ENCODE results near the gene FRY.

- TF ChIP-seq POLR2A (conservative IDR thresholded peaks at IDR 0.05) (no peak), ARID3A (IDR thresholded peaks at IDR 0.05; ENCODE audit: borderline replicate concordance, low read depth, low read length) (no peak), CREB1 (IDR thresholded peaks at IDR 0.05) (no peak), CREB1 (CRISPR knock-in tag; IDR thresholded peaks at IDR 0.05) (no peak), POLR2G (IDR thresholded peaks at IDR 0.05; ENCODE audit: low read depth, low read length) (no peak), SIN3A (IDR thresholded peaks at IDR 0.05; ENCODE audit: borderline replicate concordance in 2 of 2, control insufficient read depth in 1 of 2, low read depth in 2 of 2, low read length in 2 of 2) (no peak), MYC (IDR thresholded peaks at IDR 0.05; ENCODE audit: low read depth, low read length) (no peak), MYC (CRISPR knock-in tag; IDR thresholded peaks at IDR 0.05; ENCODE audit: borderline replicate concordance, low read depth) (no peak), ZBTB7A (IDR thresholded peaks at IDR 0.05; ENCODE audit: borderline replicate concordance, control insufficient read depth, low read depth, low read length) (no peak), CHCHD3 (CRISPR knock-in tag; IDR thresholded peaks at IDR 0.05) (no peak), EHMT2 (IDR thresholded peaks at IDR 0.05) (no peak), ELF2 (CRISPR knock-in tag; IDR thresholded peaks at IDR 0.05) (no peak)
Measured at GRCh38 chr13:32093006-32093405, 61.4 kb downstream of the FRY start.

Data from K562 (cell line).